Measurements from ENCODE around the gene PODXL.

Gene PODXL

DNA sequence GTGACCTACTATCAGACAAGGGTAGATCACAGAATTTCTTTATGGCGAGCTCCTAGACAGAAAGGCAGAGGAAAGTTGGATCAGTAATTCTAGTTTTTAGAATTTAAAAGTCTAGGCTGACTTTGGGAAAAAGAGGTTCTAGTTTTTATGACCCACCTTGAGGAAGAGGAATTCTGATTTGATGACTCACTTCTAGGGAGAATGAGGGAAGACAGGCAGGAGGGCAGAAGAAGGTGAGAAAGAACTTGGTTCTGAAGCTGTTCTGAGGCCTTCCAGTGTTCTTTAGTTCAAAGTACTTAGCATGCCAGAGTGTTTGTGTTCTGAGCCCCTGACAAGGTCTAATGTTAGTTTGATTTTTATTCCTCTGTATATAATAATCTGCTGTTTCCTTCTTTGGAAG, 97.2 kb downstream of the PODXL start:
- TF ChIP-seq, protein P1, sequence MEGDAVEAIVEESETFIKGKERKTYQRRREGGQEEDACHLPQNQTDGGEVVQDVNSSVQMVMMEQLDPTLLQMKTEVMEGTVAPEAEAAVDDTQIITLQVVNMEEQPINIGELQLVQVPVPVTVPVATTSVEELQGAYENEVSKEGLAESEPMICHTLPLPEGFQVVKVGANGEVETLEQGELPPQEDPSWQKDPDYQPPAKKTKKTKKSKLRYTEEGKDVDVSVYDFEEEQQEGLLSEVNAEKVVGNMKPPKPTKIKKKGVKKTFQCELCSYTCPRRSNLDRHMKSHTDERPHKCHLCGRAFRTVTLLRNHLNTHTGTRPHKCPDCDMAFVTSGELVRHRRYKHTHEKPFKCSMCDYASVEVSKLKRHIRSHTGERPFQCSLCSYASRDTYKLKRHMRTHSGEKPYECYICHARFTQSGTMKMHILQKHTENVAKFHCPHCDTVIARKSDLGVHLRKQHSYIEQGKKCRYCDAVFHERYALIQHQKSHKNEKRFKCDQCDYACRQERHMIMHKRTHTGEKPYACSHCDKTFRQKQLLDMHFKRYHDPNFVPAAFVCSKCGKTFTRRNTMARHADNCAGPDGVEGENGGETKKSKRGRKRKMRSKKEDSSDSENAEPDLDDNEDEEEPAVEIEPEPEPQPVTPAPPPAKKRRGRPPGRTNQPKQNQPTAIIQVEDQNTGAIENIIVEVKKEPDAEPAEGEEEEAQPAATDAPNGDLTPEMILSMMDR (IDR thresholded peaks at IDR 0.05; ENCODE audit: insufficient read depth, low read depth, low read length, missing control alignments), result no peak
- DNase-seq (ENCODE audit: low read depth), result no peak
- no peak overlapping the region for H3K4me3 ChIP-seq (ENCODE audit: low read depth, low read length)

DNA sequence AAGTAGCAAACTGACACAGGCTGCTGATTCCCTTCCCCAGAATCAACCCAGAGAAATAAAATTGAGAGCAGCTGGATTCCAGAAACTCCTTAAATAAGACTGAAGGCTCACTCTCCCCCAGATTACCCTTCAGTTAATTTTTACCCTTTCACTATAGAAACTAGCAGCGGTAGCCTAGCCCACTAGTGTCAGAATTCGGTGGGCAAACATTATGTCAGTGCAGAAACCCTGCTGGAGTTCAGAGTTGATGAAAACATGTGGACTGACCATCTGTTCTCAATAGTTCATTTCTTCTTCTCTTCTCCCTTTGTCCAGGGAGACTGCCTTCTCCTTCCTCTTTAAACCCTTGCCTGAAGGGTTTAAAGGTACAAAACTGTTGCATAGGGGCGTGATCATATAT, 100.1 kb downstream of the PODXL start:
- no peak for DNase-seq (ENCODE audit: low read depth)
- TF ChIP-seq, protein P1 (IDR thresholded peaks at IDR 0.05; ENCODE audit: insufficient read depth, low read depth, low read length, missing control alignments), result no peak
- H3K4me3 ChIP-seq (ENCODE audit: low read depth, low read length), result no peak overlapping the region

DNA sequence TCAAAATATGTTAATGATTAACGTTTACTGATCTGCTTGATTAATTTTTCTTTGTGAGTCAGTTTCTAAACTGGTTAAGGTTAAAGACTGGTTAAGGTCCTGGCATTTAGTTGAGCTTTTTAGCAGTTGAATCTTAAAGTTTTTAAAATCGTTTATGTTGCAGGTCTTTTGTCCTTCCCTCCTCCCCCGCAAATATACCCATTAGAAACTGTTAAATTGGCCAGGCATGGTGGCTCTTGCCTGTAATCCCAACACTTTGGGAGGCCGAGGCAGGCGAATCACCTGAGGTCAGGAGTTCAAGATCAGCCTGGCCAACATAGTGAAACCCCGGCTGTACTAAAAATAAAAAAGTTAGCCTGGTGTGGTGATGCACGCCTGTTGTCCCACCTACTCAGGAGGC, 100.9 kb downstream of the PODXL start:
- no peak for DNase-seq (ENCODE audit: low read depth)
- TF ChIP-seq, protein P1 (IDR thresholded peaks at IDR 0.05; ENCODE audit: insufficient read depth, low read depth, low read length, missing control alignments), result no peak
- no peak overlapping the region for H3K4me3 ChIP-seq (ENCODE audit: low read depth, low read length)

DNA sequence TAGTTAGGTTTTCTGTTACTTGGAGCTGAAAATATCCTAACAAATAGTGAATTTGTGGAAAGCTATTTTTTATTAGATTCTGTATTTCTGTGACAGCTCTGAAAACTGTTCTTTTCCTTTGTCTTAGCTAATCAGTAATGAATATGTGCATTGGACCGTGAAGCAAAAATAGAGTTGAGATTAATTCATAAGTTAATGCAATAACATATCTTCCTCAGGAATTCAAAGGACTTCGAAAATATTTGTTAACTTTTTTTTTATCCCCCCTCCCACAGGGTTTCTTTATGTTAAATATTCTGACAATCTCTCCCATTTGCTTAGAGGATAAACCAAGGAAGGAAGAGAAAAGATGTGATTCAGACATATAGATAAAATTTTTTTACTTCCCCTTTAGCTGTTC, 101.4 kb downstream of the PODXL start:
- TF ChIP-seq, protein P1 (IDR thresholded peaks at IDR 0.05; ENCODE audit: insufficient read depth, low read depth, low read length, missing control alignments), result no peak
- no peak for DNase-seq (ENCODE audit: low read depth)
- H3K4me3 ChIP-seq (ENCODE audit: low read depth, low read length), result no peak overlapping the region

DNA sequence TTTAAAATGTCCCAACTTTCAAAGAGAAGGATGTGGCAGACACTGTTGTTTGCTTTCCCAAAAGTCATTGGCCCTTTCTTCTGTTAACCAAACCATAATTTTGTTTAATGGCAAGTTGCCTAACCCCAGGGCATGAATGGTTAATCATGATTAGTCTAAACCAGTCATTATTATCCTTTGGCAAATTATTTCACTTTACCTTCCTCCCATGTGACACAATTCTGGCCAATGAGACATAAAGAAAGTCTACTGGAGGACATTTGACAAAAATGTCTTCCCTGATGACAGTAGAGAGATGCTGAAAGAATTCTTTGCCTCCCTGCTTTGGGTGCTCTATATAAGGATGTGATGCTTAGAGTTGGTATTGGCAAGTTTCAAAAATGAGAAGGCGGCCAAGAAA, 101.9 kb downstream of the PODXL start:
- TF ChIP-seq, protein P1 (IDR thresholded peaks at IDR 0.05; ENCODE audit: insufficient read depth, low read depth, low read length, missing control alignments), result no peak
- no peak for DNase-seq (ENCODE audit: low read depth)

More for the DNA sequence above, 101.9 kb downstream of the PODXL start:
- H3K4me3 ChIP-seq (ENCODE audit: low read depth, low read length), result no peak overlapping the region

Measured in GM12865 (cell line).